Measurements from ENCODE around the gene IVD. TPM values are rescaled to one million over a fixed set of nuclear protein-coding genes. Genes with fewer than 3 reads are reported as not detected.

IVD gene
- total RNA-seq, 1 experiment from 2014 or later: 22.3 TPM

GRCh38 chr15:40412095-40412759 is 6.6 kb downstream of the IVD start:
- no peaks in the 10 kb centered on the region for H3K9me3 ChIP-seq (replicated peaks)
- peaks cover 88% of the 10 kb centered on the region for H3K36me3 ChIP-seq
- no peak overlapping the region for H3K27ac ChIP-seq
- H3K4me3 ChIP-seq: no peak overlapping the region
- no peaks in the 10 kb centered on the region for H3K4me1 ChIP-seq (replicated peaks)
- no peaks in the 10 kb centered on the region for H3K27me3 ChIP-seq (replicated peaks)
- DNase-seq (ENCODE audit: low read depth in 1 of 2, low spot score in 2 of 2): no peak

- peaks cover 83% of the 10 kb centered on the region for H3K36me3 ChIP-seq
- H3K27me3 ChIP-seq (replicated peaks): no peaks in the 10 kb centered on the region
- no peak overlapping the region for H3K4me3 ChIP-seq
- no peaks in the 10 kb centered on the region for H3K9me3 ChIP-seq (replicated peaks)
- DNase-seq (ENCODE audit: low read depth in 1 of 2, low spot score in 2 of 2): no peak
- H3K4me1 ChIP-seq (replicated peaks): no peaks in the 10 kb centered on the region
- H3K27ac ChIP-seq: no peak overlapping the region
Measured at GRCh38 chr15:40413036-40413435, 7.4 kb downstream of the IVD start.

- DNase-seq (ENCODE audit: low read depth in 1 of 2, low spot score in 2 of 2): no peak
- Histone ChIP-seq H3K36me3 (peaks cover 84% of the 10 kb centered on the region), H3K27me3 (replicated peaks) (no peaks in the 10 kb centered on the region), H3K4me1 (replicated peaks) (no peaks in the 10 kb centered on the region), H3K4me3 (no peak overlapping the region), H3K9me3 (replicated peaks) (no peaks in the 10 kb centered on the region), H3K27ac (no peak overlapping the region)
Measured at GRCh38 chr15:40414816-40415215, 9.2 kb downstream of the IVD start.

- no peaks in the 10 kb centered on the region for H3K4me1 ChIP-seq (replicated peaks)
- no peak for DNase-seq (ENCODE audit: low read depth in 1 of 2, low spot score in 2 of 2)
- H3K4me3 ChIP-seq: no peak overlapping the region
- peaks cover 80% of the 10 kb centered on the region for H3K36me3 ChIP-seq
- H3K9me3 ChIP-seq (replicated peaks): no peaks in the 10 kb centered on the region
- no peak overlapping the region for H3K27ac ChIP-seq
- H3K27me3 ChIP-seq (replicated peaks): no peaks in the 10 kb centered on the region
Measured at GRCh38 chr15:40415226-40415625, 9.6 kb downstream of the IVD start.

- Histone ChIP-seq H3K4me3 (no peak overlapping the region), H3K27ac (no peak overlapping the region), H3K36me3 (peaks cover 72% of the 10 kb centered on the region), H3K27me3 (replicated peaks) (no peaks in the 10 kb centered on the region), H3K4me1 (replicated peaks) (no peaks in the 10 kb centered on the region), H3K9me3 (replicated peaks) (no peaks in the 10 kb centered on the region)
- DNase-seq (ENCODE audit: low read depth in 1 of 2, low spot score in 2 of 2): no peak
Measured at GRCh38 chr15:40416056-40416455, 10.5 kb downstream of the IVD start.

- no peak overlapping the region for H3K4me3 ChIP-seq
- no peak overlapping the region for H3K27ac ChIP-seq
- H3K9me3 ChIP-seq (replicated peaks): no peaks in the 10 kb centered on the region
- peaks cover 6% of the 10 kb centered on the region for H3K4me1 ChIP-seq (replicated peaks)
- no peaks in the 10 kb centered on the region for H3K27me3 ChIP-seq (replicated peaks)
- DNase-seq (ENCODE audit: low read depth in 1 of 2, low spot score in 2 of 2): peak in 1 of 2 experiments; percentile 41
- peaks cover 51% of the 10 kb centered on the region for H3K36me3 ChIP-seq
Measured at GRCh38 chr15:40418126-40418525, 12.5 kb downstream of the IVD start.

GRCh38 chr15:40420071-40420713 is 14.6 kb downstream of the IVD start:
- no peaks in the 10 kb centered on the region for H3K9me3 ChIP-seq (replicated peaks)
- peaks cover 33% of the 10 kb centered on the region for H3K36me3 ChIP-seq
- DNase-seq (ENCODE audit: low read depth in 1 of 2, low spot score in 2 of 2): no peak
- peaks cover 6% of the 10 kb centered on the region for H3K4me1 ChIP-seq (replicated peaks)
- no peak overlapping the region for H3K27ac ChIP-seq
- H3K4me3 ChIP-seq: no peak overlapping the region
- no peaks in the 10 kb centered on the region for H3K27me3 ChIP-seq (replicated peaks)

- Histone ChIP-seq H3K4me3 (no peak overlapping the region), H3K4me1 (replicated peaks) (peaks cover 6% of the 10 kb centered on the region), H3K36me3 (peaks cover 27% of the 10 kb centered on the region), H3K9me3 (replicated peaks) (no peaks in the 10 kb centered on the region), H3K27ac (no peak overlapping the region), H3K27me3 (replicated peaks) (no peaks in the 10 kb centered on the region)
- peak in 1 of 2 experiments; percentile 43 for DNase-seq (ENCODE audit: low read depth in 1 of 2, low spot score in 2 of 2)
Measured at GRCh38 chr15:40420793-40421192, 15.2 kb downstream of the IVD start.

GRCh38 chr15:40421246-40422157 is 15.9 kb downstream of the IVD start:
- DNase-seq (ENCODE audit: low read depth in 1 of 2, low spot score in 2 of 2): peak; percentile 66 to 79
- Histone ChIP-seq H3K27ac (no peak overlapping the region), H3K9me3 (replicated peaks) (no peaks in the 10 kb centered on the region), H3K4me3 (no peak overlapping the region), H3K36me3 (peaks cover 20% of the 10 kb centered on the region), H3K4me1 (replicated peaks) (peaks cover 6% of the 10 kb centered on the region), H3K27me3 (replicated peaks) (no peaks in the 10 kb centered on the region)

- H3K27me3 ChIP-seq (replicated peaks): no peaks in the 10 kb centered on the region
- H3K4me3 ChIP-seq: no peak overlapping the region
- H3K9me3 ChIP-seq (replicated peaks): no peaks in the 10 kb centered on the region
- DNase-seq (ENCODE audit: low read depth in 1 of 2, low spot score in 2 of 2): no peak
- H3K36me3 ChIP-seq: peaks cover 2% of the 10 kb centered on the region; the same call in 1 of the 2 replicates
- H3K4me1 ChIP-seq (replicated peaks): peaks cover 6% of the 10 kb centered on the region
- H3K27ac ChIP-seq: no peak overlapping the region
Measured at GRCh38 chr15:40424483-40425115, 19.0 kb downstream of the IVD start.

- Histone ChIP-seq H3K4me3 (no peak overlapping the region), H3K27ac (no peak overlapping the region), H3K9me3 (replicated peaks) (no peaks in the 10 kb centered on the region), H3K27me3 (replicated peaks) (no peaks in the 10 kb centered on the region), H3K4me1 (replicated peaks) (peaks cover 6% of the 10 kb centered on the region), H3K36me3 (no peaks in the 10 kb centered on the region)
- no peak for DNase-seq (ENCODE audit: low read depth in 1 of 2, low spot score in 2 of 2)
Measured at GRCh38 chr15:40425681-40426080, 20.1 kb downstream of the IVD start.

- Histone ChIP-seq H3K9me3 (replicated peaks) (no peaks in the 10 kb centered on the region), H3K36me3 (no peaks in the 10 kb centered on the region), H3K4me3 (no peak overlapping the region), H3K27me3 (replicated peaks) (no peaks in the 10 kb centered on the region; the same call in 1 of the 2 replicates), H3K4me1 (replicated peaks) (no peaks in the 10 kb centered on the region; the same call in 1 of the 2 replicates), H3K27ac (no peak overlapping the region)
- DNase-seq (ENCODE audit: low read depth in 1 of 2, low spot score in 2 of 2): no peak
Measured at GRCh38 chr15:40427188-40427587, 21.6 kb downstream of the IVD start.

GRCh38 chr15:40428185-40428584 is 22.6 kb downstream of the IVD start:
- H3K4me3 ChIP-seq: no peak overlapping the region
- no peak overlapping the region for H3K27ac ChIP-seq
- DNase-seq (ENCODE audit: low read depth in 1 of 2, low spot score in 2 of 2): no peak
- no peaks in the 10 kb centered on the region for H3K36me3 ChIP-seq
- H3K4me1 ChIP-seq (replicated peaks): no peaks in the 10 kb centered on the region
- no peaks in the 10 kb centered on the region for H3K9me3 ChIP-seq (replicated peaks)
- H3K27me3 ChIP-seq (replicated peaks): no peaks in the 10 kb centered on the region; the same call in 1 of the 2 replicates

Measured in SJSA1 (cell line).